GM19372 (cell line): ENCODE results near the gene EGLN2.
"Not testable (repeated sequence)": the region's sequence is repeated elsewhere in the genome, so short reads cannot be mapped to it uniquely, and the experiment has no call there.

Source experiments
- ATAC-seq: cut with Tn5 transposase; IDR thresholded peaks from one replicate; pipeline ENCODE4 v1.9.1; 2021; ENCODE audit warnings: mild to moderate bottlenecking, low read depth, moderate library complexity; ENCODE audit not compliant: unreplicated experiment

The EGLN2 gene

DNA sequence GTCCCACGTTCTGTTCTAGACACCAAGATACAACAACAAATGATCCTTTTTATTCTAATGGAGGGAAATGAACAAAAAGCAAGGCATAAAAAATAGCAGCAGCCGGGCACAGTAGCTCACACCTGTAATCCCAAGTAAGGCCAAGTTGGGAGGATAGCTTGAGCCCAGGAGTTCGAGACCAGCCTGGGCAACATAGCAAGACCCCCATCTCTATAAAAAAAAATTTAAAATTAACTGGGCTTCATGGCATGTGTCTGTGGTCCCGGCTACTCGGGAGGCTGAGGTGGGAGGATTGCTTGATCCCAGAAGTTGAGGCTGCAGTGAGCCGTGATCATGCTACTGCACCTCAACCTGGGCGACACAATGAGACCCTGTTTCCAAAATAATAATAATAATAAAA lies 22.6 kb upstream of the EGLN2 start:
- no peak for ATAC-seq

DNA sequence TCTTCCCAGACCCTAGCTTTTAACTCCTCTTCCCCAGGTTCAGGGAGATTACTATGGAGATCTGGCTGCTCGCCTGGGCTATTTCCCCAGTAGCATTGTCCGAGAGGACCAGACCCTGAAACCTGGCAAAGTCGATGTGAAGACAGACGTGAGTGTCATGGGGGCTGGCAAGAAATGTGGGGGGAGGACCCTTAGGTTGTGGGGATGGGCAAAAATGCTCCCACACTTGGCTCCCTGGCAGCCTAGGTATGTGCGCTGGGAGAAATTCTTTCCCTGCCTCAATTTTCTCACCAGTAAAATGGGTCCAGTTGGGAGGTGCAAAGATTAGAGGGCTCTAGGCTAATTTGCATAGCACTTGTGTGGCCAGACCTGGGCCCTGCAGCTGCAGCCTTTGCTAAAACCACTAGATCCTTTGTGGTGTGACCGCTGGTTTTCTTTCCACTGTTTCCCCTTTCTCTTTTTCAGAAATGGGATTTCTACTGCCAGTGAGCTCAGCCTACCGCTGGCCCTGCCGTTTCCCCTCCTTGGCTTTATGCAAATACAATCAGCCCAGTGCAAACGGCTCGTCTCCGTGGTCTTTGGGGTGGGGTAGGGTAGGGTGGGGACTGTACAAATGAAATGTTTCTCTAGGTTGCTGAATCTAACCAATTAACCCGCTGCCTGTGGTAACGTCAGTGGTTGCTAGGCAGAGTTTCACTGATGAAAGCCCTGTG lies 21.9 kb upstream of the EGLN2 start:
- peak; percentile 54 for ATAC-seq

DNA sequence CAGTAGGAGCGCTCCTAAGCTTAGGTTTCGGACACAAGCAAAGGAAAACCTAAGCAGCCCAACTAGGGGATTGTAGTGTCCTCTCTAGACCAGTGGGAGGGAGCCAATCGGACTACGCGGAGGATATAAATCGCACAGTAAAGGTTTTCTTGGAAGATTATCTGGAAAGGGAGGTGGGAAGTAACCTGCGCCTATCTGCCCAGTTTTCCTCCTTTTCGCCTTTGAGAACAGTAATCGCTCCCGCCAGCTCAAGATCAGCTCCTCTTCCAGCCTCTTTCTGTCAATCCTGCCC lies 21.4 kb upstream of the EGLN2 start:
- no peak for ATAC-seq

DNA sequence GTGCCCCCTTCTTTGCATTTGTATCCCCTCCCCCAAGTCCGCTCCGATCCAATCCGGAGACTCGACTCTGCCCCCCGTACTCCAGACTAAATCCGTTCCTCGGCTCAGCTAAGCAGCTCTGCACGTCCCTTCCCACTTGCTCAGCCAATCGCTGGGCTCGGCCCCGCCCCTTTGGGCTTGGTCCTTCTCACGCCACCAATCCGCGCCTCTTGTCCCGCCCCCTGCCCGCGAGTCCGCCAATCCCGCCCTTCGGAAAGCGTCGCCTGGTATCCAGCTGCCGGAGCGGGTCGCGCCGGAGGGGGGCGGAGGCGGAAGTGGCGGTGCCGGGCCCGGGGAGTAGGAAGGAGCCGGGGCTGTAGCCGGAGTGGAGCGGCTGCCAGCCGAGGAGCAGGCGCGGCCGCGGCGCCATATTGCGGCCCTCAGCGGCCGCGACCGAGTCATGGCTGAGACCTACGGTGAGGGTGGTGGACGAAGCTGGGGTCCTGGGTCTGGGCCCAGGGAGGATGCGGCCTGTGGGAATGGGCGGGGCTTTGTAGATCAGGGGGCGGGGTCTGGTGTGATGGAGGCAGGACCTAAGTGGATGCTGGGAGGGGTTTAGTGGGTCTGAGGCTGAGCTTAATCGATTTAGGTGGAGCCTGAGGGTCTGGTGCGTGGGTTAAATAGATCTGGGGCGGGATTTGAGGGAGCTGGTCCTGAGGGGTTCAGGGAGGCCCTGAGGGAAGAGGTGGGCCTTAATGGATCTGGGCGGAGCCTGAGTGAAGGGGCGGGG lies 20.9 kb upstream of the EGLN2 start, which contains the start of gene RAB4B:
RAB4B (plus strand) TSS at position 311 of the 769 bp plus-strand sequence; CDS start at position 440, 129 bp downstream.
- peak; percentile 59 for ATAC-seq

DNA sequence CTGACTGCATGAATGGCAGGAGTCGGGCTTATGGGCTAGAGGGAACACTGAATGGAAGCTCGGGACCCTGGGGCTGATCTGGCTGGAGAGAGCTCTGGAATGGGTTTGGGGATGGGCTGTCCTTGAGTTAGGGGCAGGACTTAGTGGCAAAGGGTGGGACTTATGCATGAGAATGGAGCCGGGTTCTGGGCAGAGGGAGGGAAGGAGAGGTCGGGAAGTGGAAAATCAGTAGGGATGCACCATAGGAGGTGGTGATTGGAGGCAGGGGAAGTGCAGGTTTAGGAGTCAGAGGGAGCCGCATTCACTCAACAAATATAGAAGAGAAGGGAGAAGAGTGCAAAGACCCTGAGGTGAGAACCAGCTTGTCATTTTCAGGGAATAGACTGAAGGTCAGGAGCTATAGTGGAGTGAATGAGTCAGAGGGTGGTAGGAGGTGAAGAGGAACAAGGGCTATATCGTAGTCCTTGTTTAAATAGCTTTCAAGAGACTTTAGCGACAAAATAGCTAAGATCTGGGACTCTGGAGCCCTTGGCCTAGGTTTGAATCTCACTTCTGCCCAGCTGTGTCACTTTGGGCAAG lies 20.2 kb upstream of the EGLN2 start:
- no peak for ATAC-seq

DNA sequence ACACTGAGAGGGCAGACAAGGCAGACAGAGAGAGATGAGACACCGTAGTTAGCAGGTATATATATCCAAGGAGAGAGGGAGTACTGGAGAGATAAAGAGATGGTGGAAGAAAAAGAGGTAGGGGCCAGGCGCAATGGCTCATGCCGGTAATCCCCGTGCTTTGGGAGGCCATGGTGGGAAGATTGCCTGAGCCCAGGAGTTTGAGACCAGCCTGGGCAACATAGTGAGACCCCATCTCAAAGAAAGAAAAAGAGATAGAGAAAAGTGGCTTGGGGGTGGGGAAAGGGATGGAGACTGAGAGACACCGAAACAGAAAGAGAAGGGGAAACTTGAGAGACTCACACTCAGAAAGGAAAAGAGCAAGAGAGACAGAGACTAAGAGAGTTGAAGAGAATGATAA lies 18.4 kb upstream of the EGLN2 start:
- no peak for ATAC-seq

DNA sequence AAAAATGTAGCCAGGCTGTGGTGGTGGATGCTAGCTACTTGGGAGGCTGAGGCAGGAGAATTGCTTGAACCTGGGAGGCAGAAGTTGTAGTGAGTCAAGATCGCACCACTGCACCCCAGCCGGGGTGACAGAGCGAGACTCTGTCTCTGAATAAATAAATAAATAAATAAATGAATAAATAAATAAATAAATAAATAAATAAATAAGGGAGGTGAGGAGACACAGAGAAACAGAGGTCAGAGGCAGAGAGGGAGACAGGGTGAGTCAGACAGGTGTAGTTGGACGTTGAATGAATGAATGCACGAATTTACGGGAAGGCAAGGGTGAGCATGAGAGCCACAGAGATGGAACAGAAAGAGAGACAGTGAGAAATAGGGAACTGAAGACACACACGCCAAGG lies 17.9 kb upstream of the EGLN2 start:
- no peak for ATAC-seq

DNA sequence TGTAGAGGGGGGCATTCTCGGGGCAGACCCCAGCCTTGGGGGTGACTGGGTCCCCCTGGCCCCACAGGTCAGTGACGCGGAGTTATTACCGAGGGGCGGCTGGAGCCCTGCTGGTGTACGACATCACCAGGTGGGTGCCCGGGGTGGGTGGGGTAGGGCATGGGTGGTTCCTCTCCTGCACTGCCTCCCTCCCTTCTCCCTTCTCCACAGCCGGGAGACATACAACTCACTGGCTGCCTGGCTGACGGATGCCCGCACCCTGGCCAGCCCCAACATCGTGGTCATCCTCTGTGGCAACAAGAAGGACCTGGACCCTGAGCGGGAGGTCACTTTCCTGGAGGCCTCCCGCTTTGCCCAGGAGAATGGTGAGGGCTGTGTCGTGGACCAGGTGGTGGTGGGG lies 15.3 kb upstream of the EGLN2 start:
- no peak for ATAC-seq

DNA sequence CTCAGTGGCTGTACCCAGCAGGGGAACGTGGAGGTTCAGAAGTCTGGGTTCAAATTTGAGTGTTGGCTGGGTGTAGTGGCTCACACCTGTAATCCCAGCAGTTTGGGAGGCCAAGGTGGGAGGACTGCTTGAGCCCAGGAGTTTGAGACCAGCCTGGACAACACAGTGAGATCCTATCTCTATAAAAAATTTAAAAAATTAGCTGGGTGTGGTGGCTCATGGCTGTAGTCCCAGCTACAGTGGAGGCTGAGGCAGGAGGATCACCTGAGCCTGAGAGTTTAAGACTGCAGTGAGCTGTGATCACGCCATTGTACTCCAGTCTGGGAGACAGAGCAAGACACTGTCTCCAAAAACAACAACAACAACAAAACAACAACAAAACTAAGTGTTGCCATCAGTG lies 14.8 kb upstream of the EGLN2 start:
- ATAC-seq = not testable (repeated sequence)

DNA sequence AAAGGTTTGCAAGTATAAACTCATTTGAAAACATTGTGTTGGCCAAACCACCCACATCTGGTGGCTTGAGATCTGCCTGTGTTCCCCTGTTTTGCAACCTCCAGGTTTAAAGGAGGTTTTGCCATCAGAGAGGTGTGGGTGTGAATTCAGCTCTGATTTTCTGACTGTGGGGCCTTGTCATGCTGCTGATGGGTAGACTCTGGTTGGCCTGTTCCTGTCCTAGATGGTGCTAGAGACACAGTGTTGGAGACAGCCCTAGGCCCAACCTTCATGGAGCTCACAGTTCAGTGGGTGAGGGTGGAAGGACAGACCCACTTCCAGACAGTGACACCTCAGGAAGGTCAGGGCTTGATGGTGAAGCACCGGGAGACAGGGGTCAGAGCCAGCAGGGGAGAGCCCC lies 13.5 kb upstream of the EGLN2 start:
- ATAC-seq = no peak

DNA sequence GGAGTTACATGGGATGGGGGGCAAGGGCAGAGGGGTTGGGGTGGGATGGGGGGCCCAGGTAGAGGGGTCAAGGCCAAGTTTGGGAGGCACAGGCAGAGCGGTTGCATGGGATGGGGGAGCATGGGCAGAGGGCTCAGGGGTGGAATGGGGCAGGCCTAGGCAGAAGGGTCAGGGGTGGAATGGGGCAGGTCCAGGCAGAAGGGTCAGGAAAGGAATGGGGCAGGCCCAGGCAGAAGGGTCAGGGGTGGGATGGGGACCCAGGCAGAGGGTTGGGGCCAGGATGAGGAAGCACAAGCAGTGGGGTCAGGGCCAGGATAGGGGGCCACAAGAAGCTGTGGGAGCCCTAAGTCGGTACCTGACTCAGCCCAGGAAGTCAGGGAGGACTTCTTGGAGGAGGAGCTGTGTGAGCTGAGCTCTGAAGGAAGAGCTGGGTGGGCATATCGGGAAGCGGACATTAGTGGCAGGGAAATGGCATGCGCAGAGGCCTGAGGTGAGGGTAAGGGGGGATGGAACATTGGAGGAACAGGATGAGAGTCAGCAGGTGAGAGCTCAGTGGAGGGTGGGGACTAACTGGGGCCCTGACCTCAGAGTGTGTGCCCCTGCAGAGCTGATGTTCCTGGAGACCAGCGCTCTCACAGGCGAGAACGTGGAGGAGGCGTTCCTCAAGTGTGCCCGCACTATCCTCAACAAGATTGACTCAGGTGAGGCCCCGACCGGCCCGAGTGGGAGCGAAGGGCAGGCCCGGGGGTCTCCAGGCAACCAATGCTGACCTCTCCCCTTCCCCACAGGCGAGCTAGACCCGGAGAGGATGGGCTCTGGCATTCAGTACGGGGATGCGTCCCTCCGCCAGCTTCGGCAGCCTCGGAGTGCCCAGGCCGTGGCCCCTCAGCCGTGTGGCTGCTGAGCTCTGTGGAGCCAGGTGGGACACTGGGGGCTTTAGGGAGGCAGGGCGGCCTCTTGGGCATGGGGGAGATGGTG lies 12.6 kb upstream of the EGLN2 start:
- ATAC-seq = no peak

DNA sequence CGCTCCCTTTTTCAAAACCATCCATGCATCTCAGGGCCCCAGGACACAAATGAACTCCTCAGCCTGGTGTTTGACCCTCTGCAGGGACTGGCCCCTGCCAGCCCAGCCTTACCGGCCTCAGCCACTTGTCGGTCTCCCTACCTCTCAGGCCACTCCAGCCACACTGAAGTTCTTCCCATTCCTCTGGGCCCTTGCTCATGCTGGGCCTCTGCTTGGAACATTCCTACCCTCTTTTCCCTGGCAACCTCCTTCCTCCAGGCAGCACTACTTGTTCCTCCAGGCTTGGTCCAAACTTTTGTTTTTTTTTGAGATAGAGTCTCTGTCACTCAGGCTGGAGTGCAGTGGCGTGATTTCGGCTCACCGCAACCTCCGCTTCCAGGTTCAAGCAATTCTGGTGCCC lies 7.6 kb upstream of the EGLN2 start:
- ATAC-seq = no peak

DNA sequence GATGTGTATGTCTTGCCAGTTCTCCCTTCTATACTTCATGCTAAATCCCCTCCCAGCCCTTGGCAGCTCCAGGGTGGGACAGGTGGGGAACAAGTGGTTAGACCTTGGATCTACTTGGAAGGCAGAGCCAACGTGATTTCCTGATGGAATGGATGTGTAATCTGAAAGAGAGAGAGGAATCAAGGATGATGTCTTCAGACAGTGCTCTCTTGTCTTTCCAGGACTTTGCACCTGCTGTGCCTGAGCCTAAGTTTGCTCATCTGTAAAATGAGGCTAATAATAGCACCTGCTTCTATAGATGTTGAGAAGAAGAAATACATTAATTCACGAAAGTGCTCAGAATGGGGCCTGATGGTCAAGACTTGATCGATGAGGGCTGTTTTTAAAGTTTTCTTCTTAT lies 7.0 kb upstream of the EGLN2 start:
- no peak for ATAC-seq

DNA sequence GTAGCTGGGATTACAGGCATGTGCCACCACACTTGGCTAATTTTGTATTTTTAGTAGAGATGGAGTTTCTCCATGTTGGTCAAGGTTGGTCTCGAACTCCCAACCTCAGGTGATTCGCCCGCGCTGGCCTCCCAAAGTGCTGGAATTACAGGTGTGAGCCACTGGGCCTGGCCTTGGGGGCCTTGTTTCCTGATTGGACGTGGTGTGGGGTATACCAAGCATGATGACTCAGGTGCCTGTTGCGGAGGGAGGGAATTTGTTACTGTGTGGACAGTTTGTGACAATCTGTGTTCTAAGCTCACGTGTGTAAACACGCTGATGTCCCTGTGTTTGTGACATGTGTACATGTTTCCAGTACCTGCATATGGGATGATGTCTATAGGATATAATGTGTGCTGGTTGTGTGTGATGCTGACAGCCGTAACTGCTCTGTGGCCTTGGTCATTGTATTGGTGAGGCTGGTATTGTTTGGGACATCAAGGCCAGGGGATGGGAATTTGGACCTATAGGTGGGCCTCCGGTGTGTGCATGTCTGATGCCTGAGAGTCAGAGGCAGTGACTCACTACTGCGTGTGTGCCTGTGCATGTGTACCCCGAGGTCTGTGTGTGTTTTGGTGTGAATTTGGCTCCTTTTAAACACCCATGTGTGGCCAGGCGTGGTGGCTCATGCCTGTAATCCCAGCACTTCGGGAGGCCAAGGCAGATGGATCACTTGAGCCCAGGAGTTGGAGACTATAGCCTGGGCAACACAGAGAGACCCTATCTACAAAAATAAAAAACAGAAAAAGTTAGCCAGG lies 1.6 kb upstream of the EGLN2 start:
- ATAC-seq = no peak

DNA sequence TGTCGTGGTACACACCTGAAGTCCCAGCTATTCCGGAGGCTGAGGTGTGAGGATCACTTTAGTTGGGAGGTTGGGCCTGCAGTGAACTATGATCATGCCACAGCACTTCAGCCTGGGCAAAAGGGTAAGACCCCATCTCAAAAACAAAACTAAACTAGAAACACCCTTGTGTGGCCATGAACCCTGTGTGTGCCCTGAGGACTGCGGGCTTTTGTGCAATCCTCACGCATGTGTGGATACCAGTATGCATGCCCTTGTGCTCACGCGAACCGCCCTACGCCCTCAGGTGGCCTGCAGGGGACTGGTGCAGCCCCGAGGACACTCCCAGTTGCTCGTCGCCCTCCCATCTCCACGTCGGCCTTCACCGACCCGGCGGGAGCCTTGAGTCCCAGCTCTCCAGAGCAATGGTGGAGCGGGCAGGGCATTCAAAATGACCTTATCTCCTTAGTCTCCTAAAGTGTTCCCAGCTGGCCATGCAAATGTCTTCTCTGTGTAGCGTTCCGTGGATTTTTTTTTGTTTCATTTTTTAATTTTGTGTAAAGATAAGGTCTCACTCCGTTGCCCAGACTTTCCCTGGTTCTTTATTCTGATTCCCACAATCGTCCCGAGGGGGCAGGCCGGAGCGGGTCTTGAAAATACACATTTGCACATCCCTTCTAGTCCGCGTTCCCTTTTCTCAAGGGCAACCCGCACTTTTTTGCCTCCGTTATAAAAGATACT lies 868 bp upstream of the EGLN2 start:
- peak; percentile 13 for ATAC-seq

DNA sequence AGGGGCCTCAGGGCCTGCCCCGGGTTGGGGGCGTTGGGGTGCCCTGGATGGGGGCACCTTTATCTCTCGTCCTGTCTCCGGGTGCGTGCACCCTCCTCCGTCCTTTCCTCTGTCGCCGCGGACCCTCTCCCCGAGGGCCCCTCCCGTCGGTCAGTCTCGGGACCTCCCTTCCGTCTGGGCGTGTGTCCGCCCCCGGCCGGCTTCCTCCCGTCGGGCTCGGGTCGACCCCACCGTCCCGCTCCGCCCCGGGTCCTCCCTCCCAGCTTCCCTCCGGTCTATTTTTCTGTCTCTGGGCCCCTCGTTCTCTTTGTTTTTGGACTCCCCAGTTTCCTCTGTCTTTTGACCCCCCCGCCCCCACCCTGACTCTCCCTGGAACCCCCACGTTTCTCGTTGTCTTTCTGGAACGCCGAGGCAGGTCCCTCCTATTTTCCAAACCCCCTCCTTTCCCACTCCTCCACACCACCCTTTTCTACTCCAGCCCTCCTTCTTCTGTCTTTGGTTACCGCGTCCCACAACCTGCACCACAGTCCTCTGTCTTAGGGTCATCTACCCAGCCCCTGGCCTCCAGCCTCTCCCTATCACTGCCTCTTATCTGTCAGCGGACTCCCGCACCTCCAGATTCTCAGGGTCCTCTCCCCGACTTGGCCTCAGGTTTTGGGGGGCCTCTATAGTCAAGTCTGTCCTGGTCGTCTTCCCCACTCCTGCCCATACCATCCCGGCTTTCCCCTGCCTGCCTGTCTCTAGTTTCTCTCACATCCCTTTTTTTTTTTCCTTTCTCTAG lies 757 bp downstream of the EGLN2 start:
- no peak for ATAC-seq

DNA sequence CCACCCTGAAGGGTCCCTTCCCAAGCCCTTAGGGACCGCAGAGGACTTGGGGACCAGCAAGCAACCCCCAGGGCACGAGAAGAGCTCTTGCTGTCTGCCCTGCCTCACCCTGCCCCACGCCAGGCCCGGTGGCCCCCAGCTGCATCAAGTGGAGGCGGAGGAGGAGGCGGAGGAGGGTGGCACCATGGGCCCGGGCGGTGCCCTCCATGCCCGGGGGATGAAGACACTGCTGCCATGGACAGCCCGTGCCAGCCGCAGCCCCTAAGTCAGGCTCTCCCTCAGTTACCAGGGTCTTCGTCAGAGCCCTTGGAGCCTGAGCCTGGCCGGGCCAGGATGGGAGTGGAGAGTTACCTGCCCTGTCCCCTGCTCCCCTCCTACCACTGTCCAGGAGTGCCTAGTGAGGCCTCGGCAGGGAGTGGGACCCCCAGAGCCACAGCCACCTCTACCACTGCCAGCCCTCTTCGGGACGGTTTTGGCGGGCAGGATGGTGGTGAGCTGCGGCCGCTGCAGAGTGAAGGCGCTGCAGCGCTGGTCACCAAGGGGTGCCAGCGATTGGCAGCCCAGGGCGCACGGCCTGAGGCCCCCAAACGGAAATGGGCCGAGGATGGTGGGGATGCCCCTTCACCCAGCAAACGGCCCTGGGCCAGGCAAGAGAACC lies 1.5 kb downstream of the EGLN2 start:
- no peak for ATAC-seq

DNA sequence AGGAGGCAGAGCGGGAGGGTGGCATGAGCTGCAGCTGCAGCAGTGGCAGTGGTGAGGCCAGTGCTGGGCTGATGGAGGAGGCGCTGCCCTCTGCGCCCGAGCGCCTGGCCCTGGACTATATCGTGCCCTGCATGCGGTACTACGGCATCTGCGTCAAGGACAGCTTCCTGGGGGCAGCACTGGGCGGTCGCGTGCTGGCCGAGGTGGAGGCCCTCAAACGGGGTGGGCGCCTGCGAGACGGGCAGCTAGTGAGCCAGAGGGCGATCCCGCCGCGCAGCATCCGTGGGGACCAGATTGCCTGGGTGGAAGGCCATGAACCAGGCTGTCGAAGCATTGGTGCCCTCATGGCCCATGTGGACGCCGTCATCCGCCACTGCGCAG lies 2.0 kb downstream of the EGLN2 start:
- ATAC-seq = no peak
